HepG2 (cell line): Measurements from ENCODE around the gene TPO. TPM values are rescaled to one million over a fixed set of nuclear protein-coding genes. Genes with fewer than 3 reads are reported as not detected.

Experiments used
- ATAC-seq: fragments of 200-7000 bp; cut with Tn5 transposase; 3 replicates; pipeline ENCODE4 v1.9.1; 2020; ENCODE audit warnings: mild to moderate bottlenecking, moderate library complexity
- BruUV-seq: library from RNA; stranded (reverse); fragments of 400-500 nt; replicated peaks from 2 replicates; lab custom pipeline; 2021; lab: Mats Ljungman, UMichigan
- CTCF ChIA-PET: fragments of 300-600 bp; formaldehyde crosslinking; extraction: SDS; loops from one replicate; lab custom pipeline; 2021; ENCODE audit warnings: low total read pairs, inconsistent platforms, low intra/inter-chr PET ratio; lab: Yijun Ruan, JAX
- POLR2A ChIA-PET: fragments of 350-600 bp; sonication (Branson Sonifier 250); formaldehyde crosslinking; loops from one replicate; lab custom pipeline; 2020; ENCODE audit warnings: antibody characterized with exemption, inconsistent platforms; lab: Yijun Ruan, JAX
- DNase-seq: peaks from one replicate; pipeline ENCODE4 v3.0.0-alpha.2; 2015; ENCODE audit warnings: low spot score
- FAIRE-seq: peaks from 3 replicates; lab custom pipeline; 2011; peaks lifted over from hg19 to GRCh38; lab: Jason Lieb, UNC
- H2AFZ ChIP-seq: one replicate; pipeline ENCODE4 v1.6.1; 2011; ENCODE audit warnings: low read length, inconsistent platforms
- H3K27ac ChIP-seq: fragments of 300-600 bp; 3 replicates; pipeline ENCODE4 v1.8.0; 2011; ENCODE audit warnings: mixed run types, mild to moderate bottlenecking, mixed read lengths, low read length, inconsistent platforms; ENCODE audit not compliant: insufficient read depth; ENCODE audit errors: extremely low read length
- H3K27me3 ChIP-seq, 2 experiments: fragments of 200-600 bp in 1 of 2; 2 replicates in 1 of 2; 3 replicates in 1 of 2; pipeline versions ENCODE4 v1.6.0 to v1.8.0; 2011; ENCODE audit warnings: low read length in 2 of 2, mild to moderate bottlenecking in 2 of 2, moderate library complexity in 2 of 2, inconsistent platforms in 1 of 2; ENCODE audit not compliant: insufficient read depth in 2 of 2, control insufficient read depth in 1 of 2
- H3K36me3 ChIP-seq, 2 experiments: fragments of 200-600 bp in 1 of 2; replicated peaks in 1 of 2; 2 replicates in 1 of 2; 3 replicates in 1 of 2; pipeline versions ENCODE4 v1.5.1 to v1.8.0; 2011; ENCODE audit warnings: low read length in 2 of 2, inconsistent platforms in 1 of 2; ENCODE audit not compliant: insufficient read depth in 2 of 2, control insufficient read depth in 1 of 2
- H3K4me1 ChIP-seq: 2 replicates; pipeline ENCODE4 v1.5.1; 2012; ENCODE audit warnings: low read length, inconsistent platforms; ENCODE audit not compliant: insufficient read depth
- H3K4me2 ChIP-seq: 2 replicates; pipeline ENCODE4 v1.6.0; 2011; ENCODE audit warnings: low read depth, low read length, inconsistent platforms
- H3K4me3 ChIP-seq, 3 experiments: fragments of 200-600 bp in 1 of 3; sonication (generic), shearing (Covaris generic) in 1 of 3; replicated peaks in 1 of 3; 2 replicates each; pipeline ENCODE4 v1.5.1; 2011 to 2016; ENCODE audit warnings: low read length in 3 of 3, inconsistent platforms in 2 of 3, low read depth in 2 of 3, mild to moderate bottlenecking in 2 of 3, control low read depth in 1 of 3, mixed read lengths in 1 of 3; ENCODE audit not compliant: insufficient read depth in 1 of 3
- H3K79me2 ChIP-seq: one replicate; pipeline ENCODE4 v1.6.1; 2011; ENCODE audit warnings: low read length, inconsistent platforms; ENCODE audit not compliant: insufficient read depth
- H3K9ac ChIP-seq: 2 replicates; pipeline ENCODE4 v1.6.0; 2011; ENCODE audit warnings: mild to moderate bottlenecking, low read depth, low read length, inconsistent platforms; ENCODE audit not compliant: insufficient read depth
- H3K9me3 ChIP-seq: 2 replicates; pipeline ENCODE4 v1.5.1; 2012; ENCODE audit warnings: mild to moderate bottlenecking, low read length
- H4K20me1 ChIP-seq: 2 replicates; pipeline ENCODE4 v1.6.0; 2011; ENCODE audit warnings: inconsistent platforms, mild to moderate bottlenecking, low read length, moderate library complexity; ENCODE audit not compliant: insufficient read depth
- MBD4 ChIP-seq: IDR thresholded peaks from 2 replicates; pipeline ENCODE4 v1.6.1; 2012; ENCODE audit warnings: low read length, inconsistent platforms, borderline replicate concordance
- SOX5 ChIP-seq: IDR thresholded peaks from 2 replicates; pipeline ENCODE4 v1.6.1; 2016; ENCODE audit warnings: borderline replicate concordance
- TBX2 ChIP-seq: sonication (generic); formaldehyde crosslinking; IDR thresholded peaks from 2 replicates; pipeline ENCODE4 v1.5.0; 2020; ENCODE audit warnings: missing genetic modification reagents, mild to moderate bottlenecking, borderline replicate concordance
- ZNF317 ChIP-seq: sonication (generic); formaldehyde crosslinking; IDR thresholded peaks from 2 replicates; pipeline ENCODE4 v1.5.0; 2020; ENCODE audit warnings: mild to moderate bottlenecking, missing genetic modification reagents
- ZNF678 ChIP-seq: sonication (generic); formaldehyde crosslinking; IDR thresholded peaks from 2 replicates; pipeline ENCODE4 v1.4.0; 2020; ENCODE audit warnings: mild to moderate bottlenecking, missing genetic modification reagents
- WGBS: methylation state at CpG from one replicate; pipeline ENCODE4 v1.1.6; 2017; ENCODE audit warnings: low lambda C conversion rate; 5-methylcytosine and 5-hydroxymethylcytosine counted together
- in situ Hi-C: cut with HindIII; loops from 2 replicates; pipeline ENCODE4 v1.10.0; 2017; ENCODE audit warnings: low pct_unique_long_range_greater_than_20kb; ENCODE audit not compliant: extremely low pct_ligation_motif_present
- intact Hi-C: fragments of 100-400 bp; cut with micrococcal nuclease; formaldehyde crosslinking; loops from one replicate; pipeline ENCODE4 v1.10.0; 2022; ENCODE audit not compliant: unreplicated experiment
- polyA plus RNA-seq, 8 experiments: library from polyadenylated mRNA; depleted of rRNA in 3 of 8; stranded (reverse) in 7 of 8; unstranded in 1 of 8; fragments of >200 nt; fragmentation: Illumina TruSeq in 4 of 8; extraction: Trizol in 4 of 8; gene quantifications; 2 replicates each; pipeline versions ENCODE4 v1.2.1 to v1.2.3, GENCODE V29; 2011 to 2016; ENCODE audit warnings: low read depth in 4 of 8, missing spikeins in 1 of 8, mixed read lengths in 1 of 8; ENCODE audit not compliant: insufficient read depth in 1 of 8
- total RNA-seq, 5 experiments: library from RNA; depleted of rRNA; stranded (reverse); fragments of >200 nt; fragmentation: Illumina TruSeq; extraction: Trizol; gene quantifications; 2 replicates each; pipeline ENCODE4 v1.2.3, GENCODE V29; 2016; ENCODE audit warnings: low read depth in 1 of 5
- TF ChIP-seq, protein P1 (sequence below): sonication (generic); formaldehyde crosslinking; conservative IDR thresholded peaks from 2 replicates; pipeline ENCODE4 v1.4.0; 2020; ENCODE audit warnings: missing genetic modification reagents
- TF ChIP-seq, protein P2 (sequence below): sonication (generic); formaldehyde crosslinking; IDR thresholded peaks from 2 replicates; pipeline ENCODE4 v1.8.1; 2022; ENCODE audit warnings: low read depth, mild to moderate bottlenecking, missing genetic modification reagents

TPO gene
- total and polyA plus RNA-seq, 2 of the 13 experiments (the other 11 are each of a cell fraction or from before 2014, with no cell fraction given) = not detected

DNA sequence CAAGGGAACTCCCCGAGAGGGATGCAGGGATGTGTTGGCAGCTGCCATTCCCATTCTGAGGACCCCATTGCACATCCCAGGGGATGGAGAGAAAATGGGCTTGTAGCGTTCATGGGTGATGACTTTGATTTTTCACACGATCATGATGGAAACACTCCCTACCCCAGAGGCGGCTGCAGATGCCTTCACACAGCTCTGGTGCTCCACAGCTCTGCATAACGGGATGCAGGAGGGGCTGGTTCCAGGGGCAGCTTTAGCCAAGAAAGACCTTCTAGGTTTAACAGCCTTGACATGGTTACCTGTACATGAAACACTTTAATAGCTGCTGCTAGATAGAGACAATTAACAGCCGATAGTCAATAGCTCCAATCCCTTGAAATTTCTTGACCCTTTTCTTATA lies 88.7 kb downstream of the TPO start:
- 7% methylated on average over 6 of the region's 6 CpGs for WGBS
- POLR2A ChIA-PET = no interaction called here
- TF ChIP-seq, protein P1, sequence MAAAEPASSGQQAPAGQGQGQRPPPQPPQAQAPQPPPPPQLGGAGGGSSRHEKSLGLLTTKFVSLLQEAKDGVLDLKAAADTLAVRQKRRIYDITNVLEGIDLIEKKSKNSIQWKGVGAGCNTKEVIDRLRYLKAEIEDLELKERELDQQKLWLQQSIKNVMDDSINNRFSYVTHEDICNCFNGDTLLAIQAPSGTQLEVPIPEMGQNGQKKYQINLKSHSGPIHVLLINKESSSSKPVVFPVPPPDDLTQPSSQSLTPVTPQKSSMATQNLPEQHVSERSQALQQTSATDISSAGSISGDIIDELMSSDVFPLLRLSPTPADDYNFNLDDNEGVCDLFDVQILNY (CRISPR knock-in tag) = no peak
- TF ChIP-seq ZNF317 = no peak
- TF ChIP-seq, protein P2, sequence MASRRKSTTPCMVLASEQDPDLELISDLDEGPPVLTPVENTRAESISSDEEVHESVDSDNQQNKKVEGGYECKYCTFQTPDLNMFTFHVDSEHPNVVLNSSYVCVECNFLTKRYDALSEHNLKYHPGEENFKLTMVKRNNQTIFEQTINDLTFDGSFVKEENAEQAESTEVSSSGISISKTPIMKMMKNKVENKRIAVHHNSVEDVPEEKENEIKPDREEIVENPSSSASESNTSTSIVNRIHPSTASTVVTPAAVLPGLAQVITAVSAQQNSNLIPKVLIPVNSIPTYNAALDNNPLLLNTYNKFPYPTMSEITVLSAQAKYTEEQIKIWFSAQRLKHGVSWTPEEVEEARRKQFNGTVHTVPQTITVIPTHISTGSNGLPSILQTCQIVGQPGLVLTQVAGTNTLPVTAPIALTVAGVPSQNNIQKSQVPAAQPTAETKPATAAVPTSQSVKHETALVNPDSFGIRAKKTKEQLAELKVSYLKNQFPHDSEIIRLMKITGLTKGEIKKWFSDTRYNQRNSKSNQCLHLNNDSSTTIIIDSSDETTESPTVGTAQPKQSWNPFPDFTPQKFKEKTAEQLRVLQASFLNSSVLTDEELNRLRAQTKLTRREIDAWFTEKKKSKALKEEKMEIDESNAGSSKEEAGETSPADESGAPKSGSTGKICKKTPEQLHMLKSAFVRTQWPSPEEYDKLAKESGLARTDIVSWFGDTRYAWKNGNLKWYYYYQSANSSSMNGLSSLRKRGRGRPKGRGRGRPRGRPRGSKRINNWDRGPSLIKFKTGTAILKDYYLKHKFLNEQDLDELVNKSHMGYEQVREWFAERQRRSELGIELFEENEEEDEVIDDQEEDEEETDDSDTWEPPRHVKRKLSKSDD (CRISPR knock-in tag) = no peak

DNA sequence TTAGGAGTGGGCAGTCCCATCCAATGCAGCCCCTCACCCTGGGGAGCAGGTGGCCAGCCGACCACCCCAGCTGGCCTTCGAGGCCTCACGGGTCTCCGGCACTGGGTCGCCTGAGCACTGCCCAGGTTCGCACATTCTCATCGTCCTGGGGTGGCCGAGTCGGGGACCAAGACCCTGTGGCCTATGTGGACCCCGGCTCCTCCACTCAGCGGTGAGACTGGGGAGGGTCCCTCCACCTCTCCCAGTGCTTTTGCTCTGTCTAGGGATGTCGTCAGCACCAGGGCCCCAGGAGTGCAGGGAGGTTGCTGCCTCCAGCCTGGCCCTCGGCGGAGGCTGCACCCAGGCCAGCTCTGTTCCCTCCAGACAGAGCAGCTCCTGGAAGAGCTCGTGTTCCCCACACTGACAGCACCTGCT lies 89.6 kb downstream of the TPO start:
- Histone ChIP-seq H3K4me3 (no peak overlapping the region), H2AFZ (no peak overlapping the region), H3K79me2 (no peaks in the 10 kb centered on the region), H3K36me3 (no peaks in the 10 kb centered on the region), H3K4me1 (no peaks in the 10 kb centered on the region), H3K27me3 (peaks cover 3 to 66% of the 10 kb centered on the region in 2 experiments), H3K9ac (no peak overlapping the region), H3K9me3 (no peaks in the 10 kb centered on the region), H3K4me2 (no peak overlapping the region), H3K27ac (no peak overlapping the region), H4K20me1 (no peaks in the 10 kb centered on the region; the same call in 1 of the 2 replicates)
- in situ Hi-C loops (no loop called here), intact Hi-C loops (no loop called here)
- POLR2A ChIA-PET = no interaction called here
- 29% methylated on average over 3 of the region's 15 CpGs for WGBS
- FAIRE-seq = no peak
- peak; percentile 44; the same call in 2 of the 3 replicates for ATAC-seq
- CTCF ChIA-PET = no interaction called here
- no TSS peak for BruUV-seq
- DNase-seq = no peak
- no peak for TF ChIP-seq SOX5 (CRISPR knock-in tag)
- no peak for TF ChIP-seq TBX2
- no peak for TF ChIP-seq ZNF678
- TF ChIP-seq MBD4 = no peak

More for the DNA sequence above, 88.7 kb downstream of the TPO start:
- H4K20me1 ChIP-seq = no peaks in the 10 kb centered on the region; the same call in 1 of the 2 replicates
- H3K27ac ChIP-seq = no peak overlapping the region
- intact Hi-C loops (no loop called here), in situ Hi-C loops (no loop called here)
- FAIRE-seq = no peak
- DNase-seq = no peak
- no peak for ATAC-seq
- no peak overlapping the region for H3K4me2 ChIP-seq
- H2AFZ ChIP-seq = no peak overlapping the region
- peaks cover 3 to 73% of the 10 kb centered on the region in 2 experiments for H3K27me3 ChIP-seq
- H3K36me3 ChIP-seq = no peaks in the 10 kb centered on the region
- no TSS peak for BruUV-seq
- no peaks in the 10 kb centered on the region for H3K9me3 ChIP-seq
- no peak overlapping the region for H3K4me3 ChIP-seq
- H3K4me1 ChIP-seq = no peaks in the 10 kb centered on the region
- no peaks in the 10 kb centered on the region for H3K79me2 ChIP-seq
- no peak overlapping the region for H3K9ac ChIP-seq
- CTCF ChIA-PET = no interaction called here
